GM19324 (cell line): ENCODE measurements around the gene ITGA2B.

Source experiments
- ATAC-seq: cut with Tn5 transposase; IDR thresholded peaks from one replicate; pipeline ENCODE4 v1.9.1; 2021; ENCODE audit warnings: mild to moderate bottlenecking, moderate library complexity; ENCODE audit not compliant: unreplicated experiment, low FRiP score

Gene ITGA2B

GRCh38 chr17:44389281-44389680 is at the start of gene ITGA2B:
Gene ITGA2B, minus strand, starts transcription at chr17:44389649. Its CDS starts 176 bp downstream, at chr17:44389473.
- no peak for ATAC-seq

GRCh38 chr17:44439168-44439567 is 49.7 kb upstream of the ITGA2B start:
- no peak for ATAC-seq

- ATAC-seq: no peak
These were observed 49.2 kb upstream of the ITGA2B start for GRCh38 chr17:44438636-44439035.

- no peak for ATAC-seq
These were observed 46.9 kb upstream of the ITGA2B start for GRCh38 chr17:44436336-44436735.

GRCh38 chr17:44432254-44433157 is 43.1 kb upstream of the ITGA2B start:
- ATAC-seq: no peak

GRCh38 chr17:44424828-44425461 is 35.5 kb upstream of the ITGA2B start:
- ATAC-seq: no peak

- ATAC-seq: no peak
These were observed 28.1 kb upstream of the ITGA2B start for GRCh38 chr17:44417553-44417952.

- no peak for ATAC-seq
These were observed 27.3 kb upstream of the ITGA2B start for GRCh38 chr17:44416558-44417289.

- ATAC-seq: no peak
These were observed 25.1 kb upstream of the ITGA2B start for GRCh38 chr17:44414394-44415155.

GRCh38 chr17:44409309-44410028 is 20.0 kb upstream of the ITGA2B start:
- no peak for ATAC-seq

- no peak for ATAC-seq
These were observed 19.3 kb upstream of the ITGA2B start for GRCh38 chr17:44408786-44409185.

GRCh38 chr17:44402564-44403172 is 13.2 kb upstream of the ITGA2B start:
- no peak for ATAC-seq

- no peak for ATAC-seq
These were observed 10.9 kb upstream of the ITGA2B start for GRCh38 chr17:44400226-44400847.

GRCh38 chr17:44398692-44399691 is 9.5 kb upstream of the ITGA2B start:
- ATAC-seq: no peak

GRCh38 chr17:44397479-44398440 is 8.3 kb upstream of the ITGA2B start:
- ATAC-seq: no peak

- ATAC-seq: no peak
These were observed 7.5 kb upstream of the ITGA2B start for GRCh38 chr17:44396946-44397345.

- no peak for ATAC-seq
These were observed 5.4 kb upstream of the ITGA2B start for GRCh38 chr17:44394833-44395232.
